SK-N-MC (cell line): ENCODE data around the gene TCEAL8.

Experiments used
- DNase-seq: peaks from one replicate; pipeline ENCODE4 v3.0.0-alpha.2; 2011; ENCODE audit warnings: low read depth, low spot score
- H3K27ac ChIP-seq: fragments of 200-600 bp; sonication (generic); 2 replicates; pipeline ENCODE4 v1.5.1; 2016; ENCODE audit warnings: mixed run types
- H3K36me3 ChIP-seq: fragments of 200-600 bp; sonication (generic); 2 replicates; pipeline ENCODE4 v1.6.1; 2017; ENCODE audit warnings: antibody characterized with exemption, low read length, mixed read lengths; ENCODE audit not compliant: insufficient read depth
- H3K4me3 ChIP-seq: fragments of 200-600 bp; sonication (generic); 2 replicates; pipeline ENCODE4 v1.5.1; 2016
- H3K9ac ChIP-seq: fragments of 200-600 bp; sonication (generic); 2 replicates; pipeline ENCODE4 v1.8.0; 2017; ENCODE audit warnings: mixed run types, mixed read lengths; ENCODE audit not compliant: insufficient read length
- H3K9me3 ChIP-seq: fragments of 200-600 bp; sonication (generic); 2 replicates; pipeline ENCODE4 v1.6.1; 2017; ENCODE audit warnings: low read depth, mild to moderate bottlenecking, antibody characterized with exemption, low read length, moderate library complexity, mixed read lengths
- EZH2 ChIP-seq: fragments of 200-600 bp; sonication (generic); IDR thresholded peaks from one replicate; pipeline ENCODE4 v1.6.1; 2017; ENCODE audit warnings: antibody characterized with exemption
- FOXP2 ChIP-seq: optimal IDR thresholded peaks from 2 replicates; pipeline ENCODE3; 2011; ENCODE audit warnings: mild to moderate bottlenecking, moderate library complexity; ENCODE audit not compliant: insufficient read depth; ENCODE audit errors: extremely low read length, control extremely low read depth
- POLR2AphosphoS5 ChIP-seq: IDR thresholded peaks from 2 replicates; pipeline ENCODE4 v1.6.1; 2012; ENCODE audit warnings: mild to moderate bottlenecking, low read depth, low read length, borderline replicate concordance

TCEAL8 gene

GRCh38 chrX:103220511-103221323 is 34.2 kb downstream of the TCEAL8 start:
- TF ChIP-seq EZH2 (no peak), POLR2AphosphoS5 (no peak)
- H3K4me3 ChIP-seq: no peak overlapping the region
- no peak for DNase-seq
- no peaks in the 10 kb centered on the region; the same call in none of the 2 replicates for H3K36me3 ChIP-seq
- no peak overlapping the region for H3K27ac ChIP-seq
- H3K9me3 ChIP-seq: no peaks in the 10 kb centered on the region
- H3K9ac ChIP-seq: no peak overlapping the region

GRCh38 chrX:103215425-103215991 is 39.4 kb downstream of the TCEAL8 start:
- Histone ChIP-seq H3K36me3 (no peaks in the 10 kb centered on the region; the same call in none of the 2 replicates), H3K9ac (peak overlapping the region; percentile 79), H3K4me3 (peak overlapping the region; percentile 80), H3K9me3 (no peaks in the 10 kb centered on the region), H3K27ac (no peak overlapping the region)
- TF ChIP-seq POLR2AphosphoS5: no peak
- no peak for TF ChIP-seq EZH2
- TF ChIP-seq FOXP2: no peak
- DNase-seq: no peak

DNA sequence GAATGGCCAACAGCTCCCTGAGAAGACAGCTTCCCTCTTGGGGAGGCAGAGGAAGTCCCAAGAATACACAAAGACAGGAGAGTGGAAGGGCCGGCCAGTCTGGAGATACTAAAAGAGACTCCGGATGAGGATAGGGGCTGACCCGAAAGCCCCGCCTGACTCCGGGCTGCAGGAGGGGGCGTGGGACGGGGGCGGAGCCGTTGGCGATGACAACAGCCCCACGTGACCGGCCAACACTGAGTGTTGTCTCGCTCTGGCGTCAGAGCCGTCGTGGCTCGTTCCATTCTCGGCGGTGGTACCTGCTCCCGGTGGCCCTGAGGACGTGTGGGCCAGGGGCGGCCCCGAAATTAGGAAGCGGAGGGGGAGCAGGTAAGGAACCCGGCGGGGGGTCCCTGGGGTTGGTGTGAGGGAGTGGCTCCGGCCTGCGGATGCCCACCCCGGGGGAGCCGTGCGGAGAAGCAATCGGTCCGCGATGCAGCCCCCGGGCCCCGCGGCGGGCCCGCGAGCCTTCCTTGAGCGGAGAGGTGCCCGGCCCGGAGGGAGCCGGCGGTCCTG is 40.0 kb downstream of the TCEAL8 start, which contains the start of gene BEX4:
BEX4 (plus strand) TSS at position 239 of the 555 bp plus-strand sequence. CDS start 1,046 bp downstream, outside the sequence.
- peak within 1 kb of the TSS; percentile 80 for H3K4me3 ChIP-seq
- no peak within 1 kb of the TSS for H3K27ac ChIP-seq
- H3K36me3 ChIP-seq: no peaks in the 10 kb centered on the region; the same call in none of the 2 replicates
- peak within 1 kb of the TSS; percentile 79 for H3K9ac ChIP-seq
- TF ChIP-seq POLR2AphosphoS5 (peak; percentile 61; the same call in 1 of the 2 replicates), FOXP2 (no peak)
- H3K9me3 ChIP-seq: no peaks in the 10 kb centered on the region
- DNase-seq: no peak

GRCh38 chrX:103212749-103213457 is 42.1 kb downstream of the TCEAL8 start:
- no peaks in the 10 kb centered on the region for H3K9me3 ChIP-seq
- H3K36me3 ChIP-seq: no peaks in the 10 kb centered on the region; the same call in none of the 2 replicates
- no peak for DNase-seq
- TF ChIP-seq POLR2AphosphoS5: no peak
- TF ChIP-seq FOXP2: no peak
- TF ChIP-seq EZH2: no peak
- H3K4me3 ChIP-seq: no peak overlapping the region
- no peak overlapping the region for H3K27ac ChIP-seq
- no peak overlapping the region for H3K9ac ChIP-seq

GRCh38 chrX:103211012-103211715 is 43.8 kb downstream of the TCEAL8 start:
- Histone ChIP-seq H3K27ac (no peak overlapping the region), H3K4me3 (no peak overlapping the region)

GRCh38 chrX:103210056-103210455 is 44.9 kb downstream of the TCEAL8 start:
- no peak overlapping the region for H3K27ac ChIP-seq
- no peak for TF ChIP-seq EZH2
- no peak for TF ChIP-seq FOXP2
- TF ChIP-seq POLR2AphosphoS5: no peak
- no peaks in the 10 kb centered on the region for H3K36me3 ChIP-seq
- DNase-seq: no peak
- H3K4me3 ChIP-seq: no peak overlapping the region
- H3K9ac ChIP-seq: no peak overlapping the region
- no peaks in the 10 kb centered on the region for H3K9me3 ChIP-seq

More at GRCh38 chrX:103211012-103211715, 43.8 kb downstream of the TCEAL8 start:
- TF ChIP-seq EZH2 (no peak), FOXP2 (no peak), POLR2AphosphoS5 (no peak)
- no peaks in the 10 kb centered on the region; the same call in 1 of the 2 replicates for H3K36me3 ChIP-seq
- H3K9me3 ChIP-seq: no peaks in the 10 kb centered on the region
- no peak for DNase-seq
- no peak overlapping the region for H3K9ac ChIP-seq
